Smooth muscle cell (in vitro differentiated cells): ENCODE data around the gene C16orf90. TPM values are rescaled to one million over a fixed set of nuclear protein-coding genes. Genes with fewer than 3 reads are reported as not detected.

Experiments used
- DNase-seq: peaks from one replicate; lab custom pipeline; 2025; ENCODE audit not compliant: unreplicated experiment; lab: John Stamatoyannopoulos, UW
- H2AFZ ChIP-seq: fragments of 200-600 bp; sonication (generic); 2 replicates; pipeline ENCODE4 v1.6.0; 2016; ENCODE audit warnings: antibody characterized with exemption, low read depth, mild to moderate bottlenecking
- H3F3A ChIP-seq: fragments of 200-600 bp; sonication (generic); 2 replicates; pipeline ENCODE4 v1.6.0; 2017; ENCODE audit warnings: antibody characterized with exemption, low read depth
- H3K27ac ChIP-seq: fragments of 200-600 bp; sonication (generic); 2 replicates; pipeline ENCODE4 v1.5.1; 2016; ENCODE audit warnings: low read depth, mild to moderate bottlenecking
- H3K27me3 ChIP-seq: fragments of 200-600 bp; sonication (generic); 2 replicates; pipeline ENCODE4 v1.6.1; 2016; ENCODE audit warnings: low read depth, mild to moderate bottlenecking
- H3K36me3 ChIP-seq: fragments of 200-600 bp; sonication (generic); 2 replicates; pipeline ENCODE4 v1.5.1; 2016; ENCODE audit warnings: low read depth
- H3K4me1 ChIP-seq: fragments of 200-600 bp; sonication (generic); 2 replicates; pipeline ENCODE4 v1.5.1; 2016; ENCODE audit warnings: low read depth
- H3K4me2 ChIP-seq: fragments of 200-600 bp; sonication (generic); 2 replicates; pipeline ENCODE4 v1.6.0; 2016; ENCODE audit warnings: mild to moderate bottlenecking
- H3K4me3 ChIP-seq: fragments of 200-600 bp; sonication (generic); 2 replicates; pipeline ENCODE4 v1.5.1; 2016; ENCODE audit warnings: mild to moderate bottlenecking
- H3K79me2 ChIP-seq: fragments of 200-600 bp; sonication (generic); 2 replicates; pipeline ENCODE4 v1.6.0; 2016; ENCODE audit warnings: low read depth, mild to moderate bottlenecking
- H3K9ac ChIP-seq: fragments of 200-600 bp; sonication (generic); 2 replicates; pipeline ENCODE4 v1.6.0; 2016; ENCODE audit warnings: low read depth
- H3K9me3 ChIP-seq: fragments of 200-600 bp; sonication (generic); replicated peaks from 2 replicates; pipeline ENCODE4 v1.5.1; 2016; ENCODE audit warnings: low read depth
- H4K20me1 ChIP-seq: fragments of 200-600 bp; sonication (generic); 2 replicates; pipeline ENCODE4 v1.6.0; 2016; ENCODE audit warnings: low read depth
- WGBS: methylation state at CpG from one replicate; pipeline ENCODE4 v1.1.7; 2016; ENCODE audit warnings: low lambda C conversion rate; 5-methylcytosine and 5-hydroxymethylcytosine counted together
- polyA plus RNA-seq: library from polyadenylated mRNA; unstranded; fragments of >200 nt; fragmentation: Nextera tagmentation; extraction: Ambion mirVana; gene quantifications from 2 replicates; pipeline ENCODE4 v1.2.1, GENCODE V29; 2016
- total RNA-seq: library from RNA; depleted of rRNA; stranded (reverse); fragments of >200 nt; gene quantifications from 2 replicates; pipeline ENCODE4 v1.2.3, GENCODE V29; 2014
- TF ChIP-seq, protein P1 (sequence below): fragments of 200-600 bp; sonication (generic); IDR thresholded peaks from 2 replicates; pipeline ENCODE4 v1.5.1; 2017; ENCODE audit warnings: borderline replicate concordance, mild to moderate bottlenecking, antibody characterized with exemption; ENCODE audit not compliant: insufficient read depth, poor library complexity, severe bottlenecking

Gene C16orf90
- total and polyA plus RNA-seq, 2 experiments from 2014 or later = not detected

DNA sequence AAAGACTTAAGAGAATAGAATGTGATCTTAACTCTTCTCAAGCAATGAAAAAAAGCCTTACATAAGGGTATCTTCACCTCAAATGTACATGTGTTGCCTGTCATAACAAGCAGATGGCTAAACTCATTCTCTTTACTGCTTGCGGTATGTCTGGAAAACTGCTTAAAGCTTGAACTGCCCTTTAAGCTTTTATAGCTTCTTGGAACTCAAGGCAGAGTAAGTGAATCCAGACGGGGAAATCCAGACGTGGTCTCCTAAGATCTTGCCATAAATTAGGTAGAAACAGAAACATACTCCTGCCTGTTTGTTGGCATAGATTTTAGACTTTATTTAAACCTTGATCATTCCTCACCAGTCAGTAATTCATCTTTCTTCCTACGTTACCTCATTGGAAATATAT is 25.1 kb upstream of the C16orf90 start:
- no peak for DNase-seq
- TF ChIP-seq, protein P1, sequence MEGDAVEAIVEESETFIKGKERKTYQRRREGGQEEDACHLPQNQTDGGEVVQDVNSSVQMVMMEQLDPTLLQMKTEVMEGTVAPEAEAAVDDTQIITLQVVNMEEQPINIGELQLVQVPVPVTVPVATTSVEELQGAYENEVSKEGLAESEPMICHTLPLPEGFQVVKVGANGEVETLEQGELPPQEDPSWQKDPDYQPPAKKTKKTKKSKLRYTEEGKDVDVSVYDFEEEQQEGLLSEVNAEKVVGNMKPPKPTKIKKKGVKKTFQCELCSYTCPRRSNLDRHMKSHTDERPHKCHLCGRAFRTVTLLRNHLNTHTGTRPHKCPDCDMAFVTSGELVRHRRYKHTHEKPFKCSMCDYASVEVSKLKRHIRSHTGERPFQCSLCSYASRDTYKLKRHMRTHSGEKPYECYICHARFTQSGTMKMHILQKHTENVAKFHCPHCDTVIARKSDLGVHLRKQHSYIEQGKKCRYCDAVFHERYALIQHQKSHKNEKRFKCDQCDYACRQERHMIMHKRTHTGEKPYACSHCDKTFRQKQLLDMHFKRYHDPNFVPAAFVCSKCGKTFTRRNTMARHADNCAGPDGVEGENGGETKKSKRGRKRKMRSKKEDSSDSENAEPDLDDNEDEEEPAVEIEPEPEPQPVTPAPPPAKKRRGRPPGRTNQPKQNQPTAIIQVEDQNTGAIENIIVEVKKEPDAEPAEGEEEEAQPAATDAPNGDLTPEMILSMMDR = no peak
- H3K4me1 ChIP-seq = no peaks in the 10 kb centered on the region
- 27% methylated on average over 4 of the region's 4 CpGs for WGBS
- peaks cover 10% of the 10 kb centered on the region for H3K36me3 ChIP-seq
- H3F3A ChIP-seq = peaks cover 18% of the 10 kb centered on the region
- peak overlapping the region; percentile 85 for H3K27ac ChIP-seq
- H3K9ac ChIP-seq = peak overlapping the region; percentile 47
- peak overlapping the region; percentile 42 for H3K4me2 ChIP-seq
- H3K79me2 ChIP-seq = no peaks in the 10 kb centered on the region
- no peak overlapping the region for H2AFZ ChIP-seq
- H4K20me1 ChIP-seq = no peaks in the 10 kb centered on the region
- H3K27me3 ChIP-seq = no peaks in the 10 kb centered on the region
- H3K9me3 ChIP-seq = no peaks in the 10 kb centered on the region
- H3K4me3 ChIP-seq = peak overlapping the region; percentile 12

DNA sequence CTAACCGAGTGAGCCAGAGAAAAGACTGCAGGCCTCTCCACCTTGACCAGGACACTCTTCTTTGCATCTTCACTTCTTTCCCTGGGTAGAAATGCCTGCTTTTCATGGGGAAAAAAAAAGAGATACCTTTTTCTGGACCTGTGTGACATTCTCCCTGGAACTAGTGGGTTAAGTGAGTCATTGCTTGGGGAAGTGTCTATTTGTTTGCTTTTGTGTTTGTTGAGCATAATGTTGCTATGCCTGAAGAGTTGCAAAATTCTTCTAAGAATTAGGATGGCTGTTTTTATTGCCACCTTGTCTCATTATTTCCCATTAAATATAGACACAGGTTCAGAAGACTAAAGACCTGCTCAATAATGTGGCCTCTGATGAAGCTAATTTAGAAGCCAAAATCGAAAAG is 24.3 kb upstream of the C16orf90 start:
- TF ChIP-seq, protein P1 = no peak
- no peaks in the 10 kb centered on the region for H3K4me1 ChIP-seq
- no peaks in the 10 kb centered on the region for H3K9me3 ChIP-seq
- no peak overlapping the region for H3K4me3 ChIP-seq
- no peak overlapping the region for H2AFZ ChIP-seq
- 96% methylated on average over 2 of the region's 2 CpGs for WGBS
- peaks cover 18% of the 10 kb centered on the region for H3F3A ChIP-seq
- no peak overlapping the region for H3K4me2 ChIP-seq
- DNase-seq = no peak
- peak overlapping the region; percentile 85 for H3K27ac ChIP-seq
- peaks cover 10% of the 10 kb centered on the region for H3K36me3 ChIP-seq
- no peaks in the 10 kb centered on the region for H4K20me1 ChIP-seq
- H3K79me2 ChIP-seq = no peaks in the 10 kb centered on the region
- peak overlapping the region; percentile 47 for H3K9ac ChIP-seq
- H3K27me3 ChIP-seq = no peaks in the 10 kb centered on the region

DNA sequence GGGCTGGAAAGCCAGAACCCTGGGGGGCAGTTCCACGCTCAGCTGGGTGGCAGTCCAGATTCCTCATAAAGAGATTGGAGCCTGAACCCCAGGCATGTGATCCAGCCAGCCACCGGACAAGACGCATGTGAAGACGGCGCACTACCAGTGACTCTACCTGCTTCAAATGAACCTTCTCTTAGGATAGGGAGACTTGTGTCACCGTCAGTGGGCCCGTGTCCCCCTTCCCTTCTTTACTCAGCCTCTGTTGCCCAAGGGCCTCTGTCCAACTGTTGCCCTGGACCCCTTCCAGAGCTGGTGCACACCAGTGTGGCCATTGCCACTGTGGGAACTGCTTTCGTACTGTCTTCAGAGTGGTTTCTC is 23.7 kb upstream of the C16orf90 start:
- Histone ChIP-seq H3K9me3 (no peaks in the 10 kb centered on the region), H3K4me2 (no peak overlapping the region), H3K36me3 (peaks cover 10% of the 10 kb centered on the region), H3K9ac (no peak overlapping the region), H2AFZ (no peak overlapping the region), H4K20me1 (no peaks in the 10 kb centered on the region), H3K4me3 (no peak overlapping the region), H3K4me1 (no peaks in the 10 kb centered on the region), H3K27ac (peak overlapping the region; percentile 85), H3K27me3 (no peaks in the 10 kb centered on the region), H3F3A (peaks cover 18% of the 10 kb centered on the region), H3K79me2 (no peaks in the 10 kb centered on the region)
- WGBS = over 99% methylated on average over 8 of the region's 8 CpGs
- DNase-seq = no peak
- TF ChIP-seq, protein P1 = no peak

DNA sequence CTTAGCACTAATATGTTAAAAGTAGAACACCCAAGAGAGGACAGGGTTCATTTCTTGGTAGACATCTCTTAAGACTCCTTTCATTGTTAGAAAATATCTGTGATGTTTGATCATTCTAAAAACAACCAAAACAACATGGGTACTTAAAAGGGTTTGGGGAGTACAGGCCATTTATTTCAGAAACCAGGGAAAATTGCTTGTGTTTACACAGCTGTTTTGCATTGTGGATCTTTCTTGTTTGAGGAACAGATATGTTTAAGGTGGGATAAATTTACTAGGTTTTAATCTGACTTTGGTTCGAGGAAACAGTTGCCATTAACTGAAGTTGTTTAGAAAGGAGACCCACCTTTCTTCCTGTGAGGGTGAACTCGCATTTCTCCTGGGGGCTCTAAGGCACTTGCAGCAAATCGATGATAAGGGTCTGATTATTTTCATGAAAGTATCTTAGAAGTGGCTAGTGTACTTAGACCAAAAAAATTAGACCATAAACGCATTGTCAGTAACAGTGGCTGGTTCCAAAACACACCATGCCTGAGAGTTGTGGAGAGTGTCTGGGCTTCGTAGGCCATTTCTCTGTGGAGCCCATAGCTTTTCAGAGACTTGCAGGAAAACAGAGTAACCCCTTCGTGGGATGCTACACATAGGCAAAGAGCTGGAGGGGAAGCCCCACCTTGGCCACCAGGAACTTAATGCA is 23.1 kb upstream of the C16orf90 start:
- TF ChIP-seq, protein P1 = no peak
- Histone ChIP-seq H3K9ac (no peak overlapping the region), H3K4me3 (no peak overlapping the region), H4K20me1 (no peaks in the 10 kb centered on the region), H3K9me3 (no peaks in the 10 kb centered on the region), H3K27me3 (no peaks in the 10 kb centered on the region), H3K4me1 (no peaks in the 10 kb centered on the region), H2AFZ (no peak overlapping the region), H3K4me2 (no peak overlapping the region), H3F3A (peaks cover 18% of the 10 kb centered on the region), H3K36me3 (peaks cover 5% of the 10 kb centered on the region), H3K27ac (no peak overlapping the region), H3K79me2 (no peaks in the 10 kb centered on the region)
- DNase-seq = no peak
- 93% methylated on average over 6 of the region's 6 CpGs for WGBS
